Endodermal cell (in vitro differentiated cells): Measurements from ENCODE around the gene PDE6B. TPM values are rescaled to one million over a fixed set of nuclear protein-coding genes. Genes with fewer than 3 reads are reported as not detected.

ENCODE experiments used
- DNase-seq: peaks from one replicate; pipeline ENCODE4 v3.0.0-alpha.2; 2017
- H3K27ac ChIP-seq: 2 replicates; pipeline ENCODE4 v1.5.1; 2013; ENCODE audit warnings: mild to moderate bottlenecking, low read depth, low read length, moderate library complexity
- H3K27me3 ChIP-seq: 2 replicates; pipeline ENCODE4 v1.6.1; 2013; ENCODE audit warnings: mild to moderate bottlenecking, low read length, moderate library complexity; ENCODE audit not compliant: insufficient read depth, control insufficient read depth, poor library complexity, severe bottlenecking
- H3K36me3 ChIP-seq: 2 replicates; pipeline ENCODE4 v1.7.0; 2013; ENCODE audit warnings: mild to moderate bottlenecking, low read length, moderate library complexity; ENCODE audit not compliant: control insufficient read depth, insufficient read depth
- H3K4me1 ChIP-seq: one replicate; pipeline ENCODE4 v1.7.0; 2013; ENCODE audit warnings: low read length; ENCODE audit not compliant: control insufficient read depth, insufficient read depth
- H3K4me3 ChIP-seq: 2 replicates; pipeline ENCODE4 v1.5.1; 2013; ENCODE audit warnings: mild to moderate bottlenecking, low read length, moderate library complexity
- H3K9ac ChIP-seq: 2 replicates; pipeline ENCODE4 v1.6.1; 2013; ENCODE audit warnings: mild to moderate bottlenecking, low read length, moderate library complexity; ENCODE audit not compliant: poor library complexity, severe bottlenecking; ENCODE audit errors: extremely low read depth
- H3K9me3 ChIP-seq: 2 replicates; pipeline ENCODE4 v1.6.1; 2013; ENCODE audit warnings: mild to moderate bottlenecking, low read length, moderate library complexity; ENCODE audit not compliant: control insufficient read depth
- H3K27ac Mint-ChIP-seq: 2 replicates; pipeline ENCODE4 v1.8.0; 2020; ENCODE audit warnings: mixed read lengths
- H3K27me3 Mint-ChIP-seq: 2 replicates; pipeline ENCODE4 v1.8.0; 2021; ENCODE audit warnings: mild to moderate bottlenecking, mixed read lengths; ENCODE audit not compliant: insufficient read depth
- H3K36me3 Mint-ChIP-seq: 2 replicates; pipeline ENCODE4 v1.8.0; 2020; ENCODE audit warnings: low read depth, mixed read lengths
- H3K4me1 Mint-ChIP-seq: 2 replicates; pipeline ENCODE4 v1.8.0; 2020; ENCODE audit warnings: mixed read lengths
- H3K4me3 Mint-ChIP-seq: 2 replicates; pipeline ENCODE4 v1.8.0; 2020; ENCODE audit warnings: mild to moderate bottlenecking, moderate library complexity, mixed read lengths
- H3K9me3 Mint-ChIP-seq: 2 replicates; pipeline ENCODE4 v1.8.0; 2020; ENCODE audit warnings: mild to moderate bottlenecking, mixed read lengths
- CTCF ChIP-seq: fragments of 200-600 bp; sonication (generic); conservative IDR thresholded peaks from 2 replicates; pipeline ENCODE4 v1.5.0; 2021; ENCODE audit warnings: antibody characterized with exemption, mild to moderate bottlenecking
- WGBS, 2 experiments: methylation state at CpG; one replicate each; pipeline versions ENCODE4 v1.1.5 to v1.1.7; 2013; ENCODE audit warnings: missing lambda C conversion rate in 2 of 2, mixed read lengths in 1 of 2; ENCODE audit not compliant: insufficient coverage in 1 of 2, insufficient read length in 1 of 2; 5-methylcytosine and 5-hydroxymethylcytosine counted together
- total RNA-seq, 2 donors: library from RNA; stranded (reverse); fragmentation: NEBNext Ultra II Directional in 1 of 2; extraction: Animal tissue kit (Norgen Biotek cat#: 25700) in 1 of 2; gene quantifications; 2 replicates in 1 of 2; 3 replicates in 1 of 2; pipeline ENCODE4 v1.2.1, GENCODE V29; 2021

PDE6B gene
- total RNA-seq, 2 donors from 2014 or later, result 12.4 to 14.6 TPM

DNA sequence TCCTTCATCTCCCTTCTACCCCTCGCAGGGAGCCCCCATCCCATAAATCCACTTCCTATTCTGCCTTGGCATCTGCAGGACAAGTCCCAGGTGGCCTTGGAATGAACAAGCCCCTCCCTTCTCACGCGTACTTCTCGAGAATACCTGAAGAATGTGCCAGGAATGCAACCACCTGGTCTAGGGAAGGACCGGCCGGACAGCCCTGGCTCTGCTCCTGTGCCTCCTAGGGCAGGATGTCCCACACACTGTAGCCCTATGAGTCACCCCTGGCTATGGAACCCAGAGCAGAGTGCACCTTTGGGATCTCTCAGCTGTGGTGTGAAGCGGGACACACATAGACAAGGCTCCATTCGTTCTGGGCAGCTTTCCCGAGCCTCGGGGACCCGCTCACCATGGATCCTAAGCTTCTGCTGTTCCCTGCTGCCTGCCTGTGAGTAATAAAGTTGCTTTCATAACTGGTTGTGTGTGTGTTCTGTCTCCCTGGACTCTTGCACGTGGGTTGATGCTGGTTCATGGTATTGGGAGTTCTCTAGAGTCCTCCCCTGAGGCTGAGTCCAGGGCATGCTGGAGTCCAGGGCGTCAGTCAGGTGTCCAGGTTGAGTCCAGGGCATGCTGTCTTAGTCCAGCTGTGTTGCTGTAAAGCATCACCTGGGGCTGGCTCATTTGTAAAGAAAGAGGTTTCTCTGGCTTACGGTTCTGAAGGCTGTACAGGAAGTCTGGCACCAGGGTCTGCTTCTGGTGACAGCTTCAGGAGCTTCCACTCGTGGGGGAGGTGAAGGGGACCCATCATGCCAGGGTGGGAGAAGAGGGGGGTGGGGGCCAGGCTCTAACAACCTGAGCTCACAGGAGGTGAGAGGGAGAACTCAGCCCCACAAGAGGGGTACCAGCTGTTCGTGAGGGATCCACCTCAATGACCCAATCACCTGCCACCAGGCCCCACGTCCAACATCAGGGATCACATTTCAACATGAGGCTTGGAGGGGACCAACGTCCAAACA is 7.4 kb upstream of the PDE6B start:
- peaks cover 5% of the 10 kb centered on the region for H3K27me3 ChIP-seq
- no peaks in the 10 kb centered on the region for H3K9me3 ChIP-seq
- no peaks in the 10 kb centered on the region for H3K4me1 ChIP-seq
- H3K4me3 Mint-ChIP-seq, result no peak overlapping the region
- H3K27me3 Mint-ChIP-seq, result peaks cover 7% of the 10 kb centered on the region
- 84 to 87% methylated on average over 15 to 18 of the region's 18 CpGs for WGBS, 2 experiments
- H3K9me3 Mint-ChIP-seq, result peaks cover 5% of the 10 kb centered on the region
- no peaks in the 10 kb centered on the region for H3K36me3 ChIP-seq
- no peak overlapping the region for H3K4me3 ChIP-seq
- H3K36me3 Mint-ChIP-seq, result no peaks in the 10 kb centered on the region
- H3K9ac ChIP-seq, result no peak overlapping the region
- H3K27ac Mint-ChIP-seq, result peak overlapping the region; percentile 20
- DNase-seq, result peak; percentile 86
- H3K27ac ChIP-seq, result no peak overlapping the region
- no peak for TF ChIP-seq CTCF
- no peaks in the 10 kb centered on the region for H3K4me1 Mint-ChIP-seq

- Mint-ChIP-seq H3K27me3 (peaks cover 7% of the 10 kb centered on the region), H3K4me1 (no peaks in the 10 kb centered on the region), H3K9me3 (peaks cover 5% of the 10 kb centered on the region), H3K27ac (no peak overlapping the region), H3K4me3 (no peak overlapping the region), H3K36me3 (no peaks in the 10 kb centered on the region)
- Histone ChIP-seq H3K4me1 (peaks cover 3% of the 10 kb centered on the region), H3K27ac (no peak overlapping the region), H3K9ac (no peak overlapping the region), H3K27me3 (peaks cover 5% of the 10 kb centered on the region), H3K9me3 (no peaks in the 10 kb centered on the region), H3K36me3 (no peaks in the 10 kb centered on the region), H3K4me3 (no peak overlapping the region)
- 80 to 89% methylated on average over 8 to 11 of the region's 11 CpGs for WGBS, 2 experiments
- no peak for TF ChIP-seq CTCF
- DNase-seq, result no peak
Measured at GRCh38 chr4:620201-620600, 5.2 kb upstream of the PDE6B start.

DNA sequence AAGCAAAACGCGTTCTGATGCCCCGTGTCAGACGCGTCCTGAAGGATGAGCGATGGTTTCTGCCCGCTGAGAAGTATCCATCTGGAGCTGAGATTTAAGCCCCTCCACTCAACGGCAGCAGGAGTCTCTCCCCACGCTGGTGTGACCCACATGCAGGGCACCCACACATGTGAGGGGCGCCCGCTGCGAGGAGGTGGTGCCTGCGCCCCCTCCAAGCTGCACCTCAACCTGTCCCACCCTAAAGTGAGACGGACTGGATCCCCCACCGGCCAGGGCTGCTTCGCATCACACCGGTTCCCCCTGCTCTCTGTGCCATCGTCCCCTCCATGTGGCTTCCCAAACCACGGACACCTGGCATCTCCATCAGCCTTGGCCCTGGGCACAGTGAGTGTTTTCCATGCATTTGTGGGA is 4.5 kb upstream of the PDE6B start:
- H3K27ac ChIP-seq, result no peak overlapping the region
- no peak overlapping the region for H3K27ac Mint-ChIP-seq
- peaks cover 5% of the 10 kb centered on the region for H3K27me3 ChIP-seq
- no peak overlapping the region for H3K4me3 ChIP-seq
- H3K9me3 Mint-ChIP-seq, result peaks cover 5% of the 10 kb centered on the region
- WGBS, 2 experiments, result 91 to 93% methylated on average over 13 to 19 of the region's 19 CpGs
- DNase-seq, result no peak
- H3K4me3 Mint-ChIP-seq, result no peak overlapping the region
- H3K36me3 Mint-ChIP-seq, result no peaks in the 10 kb centered on the region
- peaks cover 3% of the 10 kb centered on the region for H3K27me3 Mint-ChIP-seq
- no peak for TF ChIP-seq CTCF
- peaks cover 3% of the 10 kb centered on the region for H3K4me1 ChIP-seq
- no peaks in the 10 kb centered on the region for H3K9me3 ChIP-seq
- H3K36me3 ChIP-seq, result no peaks in the 10 kb centered on the region
- H3K4me1 Mint-ChIP-seq, result no peaks in the 10 kb centered on the region
- H3K9ac ChIP-seq, result no peak overlapping the region
